NT2/D1 (cell line): ENCODE results near the gene SIPA1L2.

Experiments used
- YY1 ChIP-seq: IDR thresholded peaks from 2 replicates; pipeline ENCODE4 v1.6.1; 2011; ENCODE audit not compliant: insufficient read length, insufficient read depth
- ZNF274 ChIP-seq: IDR thresholded peaks from 2 replicates; pipeline ENCODE4 v1.6.1; 2011; ENCODE audit warnings: mild to moderate bottlenecking, low read depth, low read length

- no peak for TF ChIP-seq YY1
- no peak for TF ChIP-seq ZNF274
Observed at GRCh38 chr1:232676307-232676706, 46.4 kb upstream of the SIPA1L2 start.
